ENCODE results near the gene PDZD4. TPM values are rescaled to one million over a fixed set of nuclear protein-coding genes. Genes with fewer than 3 reads are reported as not detected.

PDZD4 gene
- total RNA-seq, 1 experiment from 2014 or later = 120 TPM

DNA sequence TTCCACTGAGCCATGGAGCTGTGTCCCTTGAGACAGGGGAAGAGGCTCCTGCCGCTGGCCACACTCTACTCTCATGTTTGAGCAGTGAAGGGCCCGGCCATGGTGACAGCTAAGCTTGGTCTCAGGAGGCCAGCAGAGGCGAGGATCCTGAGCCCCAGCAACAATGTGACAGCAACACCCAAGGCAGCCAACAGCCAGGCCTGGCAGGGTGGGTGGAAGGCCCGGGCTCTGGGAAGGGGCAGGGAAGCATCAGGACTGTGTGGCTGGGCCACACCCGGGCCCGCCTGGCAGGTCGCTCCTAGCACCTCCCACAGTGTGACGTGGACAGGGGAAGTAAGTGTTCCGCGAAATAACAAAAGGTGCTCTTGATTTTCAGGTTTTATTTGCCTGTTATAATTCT, 30.8 kb upstream of the PDZD4 start (continued):
- TF ChIP-seq, protein P1, sequence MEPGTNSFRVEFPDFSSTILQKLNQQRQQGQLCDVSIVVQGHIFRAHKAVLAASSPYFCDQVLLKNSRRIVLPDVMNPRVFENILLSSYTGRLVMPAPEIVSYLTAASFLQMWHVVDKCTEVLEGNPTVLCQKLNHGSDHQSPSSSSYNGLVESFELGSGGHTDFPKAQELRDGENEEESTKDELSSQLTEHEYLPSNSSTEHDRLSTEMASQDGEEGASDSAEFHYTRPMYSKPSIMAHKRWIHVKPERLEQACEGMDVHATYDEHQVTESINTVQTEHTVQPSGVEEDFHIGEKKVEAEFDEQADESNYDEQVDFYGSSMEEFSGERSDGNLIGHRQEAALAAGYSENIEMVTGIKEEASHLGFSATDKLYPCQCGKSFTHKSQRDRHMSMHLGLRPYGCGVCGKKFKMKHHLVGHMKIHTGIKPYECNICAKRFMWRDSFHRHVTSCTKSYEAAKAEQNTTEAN (CRISPR knock-in tag; IDR thresholded peaks at IDR 0.05) = no peak
- TF ChIP-seq, protein P2, sequence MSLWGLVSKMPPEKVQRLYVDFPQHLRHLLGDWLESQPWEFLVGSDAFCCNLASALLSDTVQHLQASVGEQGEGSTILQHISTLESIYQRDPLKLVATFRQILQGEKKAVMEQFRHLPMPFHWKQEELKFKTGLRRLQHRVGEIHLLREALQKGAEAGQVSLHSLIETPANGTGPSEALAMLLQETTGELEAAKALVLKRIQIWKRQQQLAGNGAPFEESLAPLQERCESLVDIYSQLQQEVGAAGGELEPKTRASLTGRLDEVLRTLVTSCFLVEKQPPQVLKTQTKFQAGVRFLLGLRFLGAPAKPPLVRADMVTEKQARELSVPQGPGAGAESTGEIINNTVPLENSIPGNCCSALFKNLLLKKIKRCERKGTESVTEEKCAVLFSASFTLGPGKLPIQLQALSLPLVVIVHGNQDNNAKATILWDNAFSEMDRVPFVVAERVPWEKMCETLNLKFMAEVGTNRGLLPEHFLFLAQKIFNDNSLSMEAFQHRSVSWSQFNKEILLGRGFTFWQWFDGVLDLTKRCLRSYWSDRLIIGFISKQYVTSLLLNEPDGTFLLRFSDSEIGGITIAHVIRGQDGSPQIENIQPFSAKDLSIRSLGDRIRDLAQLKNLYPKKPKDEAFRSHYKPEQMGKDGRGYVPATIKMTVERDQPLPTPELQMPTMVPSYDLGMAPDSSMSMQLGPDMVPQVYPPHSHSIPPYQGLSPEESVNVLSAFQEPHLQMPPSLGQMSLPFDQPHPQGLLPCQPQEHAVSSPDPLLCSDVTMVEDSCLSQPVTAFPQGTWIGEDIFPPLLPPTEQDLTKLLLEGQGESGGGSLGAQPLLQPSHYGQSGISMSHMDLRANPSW (CRISPR knock-in tag; conservative IDR thresholded peaks at IDR 0.05; ENCODE audit: low read depth) = no peak
- no peak for TF ChIP-seq PRRX2 (CRISPR knock-in tag; IDR thresholded peaks at IDR 0.05)
- TF ChIP-seq TEAD4 (CRISPR knock-in tag; IDR thresholded peaks at IDR 0.05) = no peak

DNA sequence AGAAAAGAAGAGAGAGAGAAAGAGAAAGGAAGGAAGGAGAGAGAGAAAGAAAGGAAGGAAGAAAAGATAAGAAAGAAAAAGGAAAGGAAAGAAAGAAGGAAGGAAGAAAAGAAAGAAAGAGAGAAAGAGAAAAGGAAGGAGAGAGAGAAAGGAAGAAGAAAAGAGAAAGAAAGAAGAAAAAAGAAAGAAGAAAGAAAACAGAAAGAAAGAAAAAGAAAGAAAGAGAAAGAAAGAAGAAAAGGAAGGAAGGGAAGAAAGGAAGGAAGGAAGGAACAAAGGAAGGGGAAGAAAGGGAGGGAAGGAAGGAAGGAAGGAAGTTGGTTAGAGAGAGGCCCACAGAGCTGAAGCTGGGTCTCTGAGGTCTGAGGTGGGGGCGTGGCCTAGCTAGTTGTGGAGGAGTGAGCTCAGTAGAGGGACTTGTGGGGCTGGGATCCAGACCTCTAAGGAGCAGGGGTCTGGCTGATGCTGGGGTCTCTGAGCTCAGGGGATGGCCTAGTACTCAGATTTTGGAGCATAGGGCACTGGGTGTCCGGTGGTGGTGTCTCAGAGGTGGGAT, 27.1 kb upstream of the PDZD4 start:
- DNase-seq (ENCODE audit: low spot score) (no peak), ATAC-seq (peak; percentile 71)
- Mint-ChIP-seq H3K27ac (no peak overlapping the region), H3K4me3 (no peak overlapping the region), H3K36me3 (no peaks in the 10 kb centered on the region), H3K4me1 (peaks cover 38% of the 10 kb centered on the region), H3K9me3 (no peaks in the 10 kb centered on the region), H3K27me3 (ENCODE audit: low read depth) (peaks cover 6% of the 10 kb centered on the region)
- ChIA-PET POLR2A (no interaction called here), CTCF (interaction anchor here (1.1 to 1.2 kb wide), 2 partner anchors 21 to 90 kb away, joined by 3 to 4 read pairs; no protein-coding TSS in a partner anchor)
- TF ChIP-seq, protein P3, sequence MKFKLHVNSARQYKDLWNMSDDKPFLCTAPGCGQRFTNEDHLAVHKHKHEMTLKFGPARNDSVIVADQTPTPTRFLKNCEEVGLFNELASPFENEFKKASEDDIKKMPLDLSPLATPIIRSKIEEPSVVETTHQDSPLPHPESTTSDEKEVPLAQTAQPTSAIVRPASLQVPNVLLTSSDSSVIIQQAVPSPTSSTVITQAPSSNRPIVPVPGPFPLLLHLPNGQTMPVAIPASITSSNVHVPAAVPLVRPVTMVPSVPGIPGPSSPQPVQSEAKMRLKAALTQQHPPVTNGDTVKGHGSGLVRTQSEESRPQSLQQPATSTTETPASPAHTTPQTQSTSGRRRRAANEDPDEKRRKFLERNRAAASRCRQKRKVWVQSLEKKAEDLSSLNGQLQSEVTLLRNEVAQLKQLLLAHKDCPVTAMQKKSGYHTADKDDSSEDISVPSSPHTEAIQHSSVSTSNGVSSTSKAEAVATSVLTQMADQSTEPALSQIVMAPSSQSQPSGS (CRISPR knock-in tag; IDR thresholded peaks at IDR 0.05; ENCODE audit: borderline replicate concordance, low read depth) = no peak
- TF ChIP-seq, protein P4, sequence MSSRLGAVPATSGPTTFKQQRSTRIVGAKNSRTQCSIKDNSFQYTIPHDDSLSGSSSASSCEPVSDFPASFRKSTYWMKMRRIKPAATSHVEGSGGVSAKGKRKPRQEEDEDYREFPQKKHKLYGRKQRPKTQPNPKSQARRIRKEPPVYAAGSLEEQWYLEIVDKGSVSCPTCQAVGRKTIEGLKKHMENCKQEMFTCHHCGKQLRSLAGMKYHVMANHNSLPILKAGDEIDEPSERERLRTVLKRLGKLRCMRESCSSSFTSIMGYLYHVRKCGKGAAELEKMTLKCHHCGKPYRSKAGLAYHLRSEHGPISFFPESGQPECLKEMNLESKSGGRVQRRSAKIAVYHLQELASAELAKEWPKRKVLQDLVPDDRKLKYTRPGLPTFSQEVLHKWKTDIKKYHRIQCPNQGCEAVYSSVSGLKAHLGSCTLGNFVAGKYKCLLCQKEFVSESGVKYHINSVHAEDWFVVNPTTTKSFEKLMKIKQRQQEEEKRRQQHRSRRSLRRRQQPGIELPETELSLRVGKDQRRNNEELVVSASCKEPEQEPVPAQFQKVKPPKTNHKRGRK (CRISPR knock-in tag; IDR thresholded peaks at IDR 0.05; ENCODE audit: borderline replicate concordance) = peak; percentile 82; the same call in 1 of the 2 replicates

DNA sequence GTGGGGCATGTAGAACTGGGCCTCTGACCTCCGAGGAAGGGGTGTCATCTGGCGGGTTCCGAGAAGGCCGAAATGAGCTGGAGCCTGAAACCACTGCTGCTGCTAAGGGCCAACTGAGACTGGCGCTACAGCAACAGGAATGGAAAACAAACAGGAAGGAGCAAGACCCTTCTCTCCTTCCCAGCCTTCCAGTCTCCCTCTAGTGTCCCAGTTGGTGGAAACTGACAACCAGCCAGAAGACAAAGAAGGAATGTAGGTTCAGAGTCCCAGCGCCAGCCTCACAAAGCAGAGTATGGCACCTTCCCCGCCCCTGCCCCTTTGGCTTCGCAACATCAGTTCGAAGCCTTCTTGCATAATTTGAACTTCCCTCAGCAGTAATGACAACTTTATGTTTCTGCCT, 24.4 kb upstream of the PDZD4 start:
- DNase-seq (ENCODE audit: low spot score) (no peak), ATAC-seq (peak; percentile 68)
- ChIA-PET POLR2A (no interaction called here), CTCF (interaction anchor here (0.5 to 1.2 kb wide), 2 partner anchors 9 to 99 kb away, joined by 3 read pairs; no protein-coding TSS in a partner anchor)
- Mint-ChIP-seq H3K27me3 (ENCODE audit: low read depth) (peaks cover 32% of the 10 kb centered on the region), H3K4me3 (no peak overlapping the region), H3K4me1 (peaks cover 48% of the 10 kb centered on the region), H3K9me3 (no peaks in the 10 kb centered on the region), H3K36me3 (no peaks in the 10 kb centered on the region), H3K27ac (0 out of 2 replicates have a peak overlapping the region, but pooled peaks have one; percentile 41)
- TF ChIP-seq ZNF232 (CRISPR knock-in tag; IDR thresholded peaks at IDR 0.05) = no peak
- TF ChIP-seq TCF7 (CRISPR knock-in tag; IDR thresholded peaks at IDR 0.05; ENCODE audit: low read depth) = no peak
- TF ChIP-seq JUN (CRISPR knock-in tag; IDR thresholded peaks at IDR 0.05) = no peak
- TF ChIP-seq CBFB (CRISPR knock-in tag; IDR thresholded peaks at IDR 0.05; ENCODE audit: low read depth) = no peak
- TF ChIP-seq NFYB (CRISPR knock-in tag; conservative IDR thresholded peaks at IDR 0.05; ENCODE audit: low read depth) = no peak
- TF ChIP-seq SMAD4 (CRISPR knock-in tag; IDR thresholded peaks at IDR 0.05) = no peak
- no peak for TF ChIP-seq FOXJ3 (CRISPR knock-in tag; IDR thresholded peaks at IDR 0.05; ENCODE audit: borderline replicate concordance)
- TF ChIP-seq, protein P5, sequence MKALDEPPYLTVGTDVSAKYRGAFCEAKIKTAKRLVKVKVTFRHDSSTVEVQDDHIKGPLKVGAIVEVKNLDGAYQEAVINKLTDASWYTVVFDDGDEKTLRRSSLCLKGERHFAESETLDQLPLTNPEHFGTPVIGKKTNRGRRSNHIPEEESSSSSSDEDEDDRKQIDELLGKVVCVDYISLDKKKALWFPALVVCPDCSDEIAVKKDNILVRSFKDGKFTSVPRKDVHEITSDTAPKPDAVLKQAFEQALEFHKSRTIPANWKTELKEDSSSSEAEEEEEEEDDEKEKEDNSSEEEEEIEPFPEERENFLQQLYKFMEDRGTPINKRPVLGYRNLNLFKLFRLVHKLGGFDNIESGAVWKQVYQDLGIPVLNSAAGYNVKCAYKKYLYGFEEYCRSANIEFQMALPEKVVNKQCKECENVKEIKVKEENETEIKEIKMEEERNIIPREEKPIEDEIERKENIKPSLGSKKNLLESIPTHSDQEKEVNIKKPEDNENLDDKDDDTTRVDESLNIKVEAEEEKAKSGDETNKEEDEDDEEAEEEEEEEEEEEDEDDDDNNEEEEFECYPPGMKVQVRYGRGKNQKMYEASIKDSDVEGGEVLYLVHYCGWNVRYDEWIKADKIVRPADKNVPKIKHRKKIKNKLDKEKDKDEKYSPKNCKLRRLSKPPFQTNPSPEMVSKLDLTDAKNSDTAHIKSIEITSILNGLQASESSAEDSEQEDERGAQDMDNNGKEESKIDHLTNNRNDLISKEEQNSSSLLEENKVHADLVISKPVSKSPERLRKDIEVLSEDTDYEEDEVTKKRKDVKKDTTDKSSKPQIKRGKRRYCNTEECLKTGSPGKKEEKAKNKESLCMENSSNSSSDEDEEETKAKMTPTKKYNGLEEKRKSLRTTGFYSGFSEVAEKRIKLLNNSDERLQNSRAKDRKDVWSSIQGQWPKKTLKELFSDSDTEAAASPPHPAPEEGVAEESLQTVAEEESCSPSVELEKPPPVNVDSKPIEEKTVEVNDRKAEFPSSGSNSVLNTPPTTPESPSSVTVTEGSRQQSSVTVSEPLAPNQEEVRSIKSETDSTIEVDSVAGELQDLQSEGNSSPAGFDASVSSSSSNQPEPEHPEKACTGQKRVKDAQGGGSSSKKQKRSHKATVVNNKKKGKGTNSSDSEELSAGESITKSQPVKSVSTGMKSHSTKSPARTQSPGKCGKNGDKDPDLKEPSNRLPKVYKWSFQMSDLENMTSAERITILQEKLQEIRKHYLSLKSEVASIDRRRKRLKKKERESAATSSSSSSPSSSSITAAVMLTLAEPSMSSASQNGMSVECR (CRISPR knock-in tag; IDR thresholded peaks at IDR 0.05; ENCODE audit: borderline replicate concordance) = no peak
- TF ChIP-seq ZNF671 (CRISPR knock-in tag; IDR thresholded peaks at IDR 0.05) = no peak
- no peak for TF ChIP-seq KAT7 (CRISPR knock-in tag; IDR thresholded peaks at IDR 0.05; ENCODE audit: borderline replicate concordance)

Measured in WTC11 (cell line).